NCI-H2107 treated with DMSO at 0.1 percent for 48 hours (cell line): Measurements from ENCODE around the gene ALDH4A1.
"Not testable (repeated sequence)": the region's sequence is repeated elsewhere in the genome, so short reads cannot be mapped to it uniquely, and the experiment has no call there.

Source experiments
- DNase-seq: peaks from one replicate; lab custom pipeline; 2025; ENCODE audit not compliant: unreplicated experiment; lab: John Stamatoyannopoulos, UW

The ALDH4A1 gene

GRCh38 chr1:18901147-18901951, 1.0 kb downstream of the ALDH4A1 start:
- no peak for DNase-seq

- peak; percentile 20 for DNase-seq
These were observed 2.0 kb downstream of the ALDH4A1 start for GRCh38 chr1:18900303-18900841.

GRCh38 chr1:18899363-18900049, 2.8 kb downstream of the ALDH4A1 start:
- DNase-seq: no peak

GRCh38 chr1:18898567-18898966, 3.8 kb downstream of the ALDH4A1 start:
- no peak for DNase-seq

- peak; percentile 4 for DNase-seq
These were observed 7.0 kb downstream of the ALDH4A1 start for GRCh38 chr1:18895317-18895716.

GRCh38 chr1:18893120-18893519, 9.2 kb downstream of the ALDH4A1 start:
- no peak for DNase-seq

- not testable (repeated sequence) for DNase-seq
These were observed 10.5 kb downstream of the ALDH4A1 start for GRCh38 chr1:18891858-18892257.

- DNase-seq: no peak
These were observed 11.0 kb downstream of the ALDH4A1 start for GRCh38 chr1:18891426-18891780.

GRCh38 chr1:18890706-18891425, 11.5 kb downstream of the ALDH4A1 start:
- DNase-seq: no peak

- no peak for DNase-seq
These were observed 16.4 kb downstream of the ALDH4A1 start for GRCh38 chr1:18886003-18886335.

GRCh38 chr1:18885311-18886002, 16.9 kb downstream of the ALDH4A1 start:
- no peak for DNase-seq

GRCh38 chr1:18884727-18885126, 17.6 kb downstream of the ALDH4A1 start:
- DNase-seq: no peak

- no peak for DNase-seq
These were observed 18.0 kb downstream of the ALDH4A1 start for GRCh38 chr1:18884419-18884717.

- peak; percentile 2 for DNase-seq
These were observed 18.5 kb downstream of the ALDH4A1 start for GRCh38 chr1:18883636-18884418.

GRCh38 chr1:18883079-18883478, 19.3 kb downstream of the ALDH4A1 start:
- no peak for DNase-seq

GRCh38 chr1:18882486-18882885, 19.9 kb downstream of the ALDH4A1 start:
- DNase-seq: no peak

- no peak for DNase-seq
These were observed 20.5 kb downstream of the ALDH4A1 start for GRCh38 chr1:18881642-18882431.

GRCh38 chr1:18881164-18881563, 21.2 kb downstream of the ALDH4A1 start:
- DNase-seq: no peak

GRCh38 chr1:18880585-18880984, 21.8 kb downstream of the ALDH4A1 start:
- DNase-seq: no peak
